GM12878 (cell line): ENCODE measurements around the gene GRIK2. TPM values are rescaled to one million over a fixed set of nuclear protein-coding genes. Genes with fewer than 3 reads are reported as not detected.

Experiments used
- ATAC-seq: fragments of 200-7000 bp; cut with Tn5 transposase; 3 replicates; pipeline ENCODE4 v1.9.1; 2020; ENCODE audit warnings: mild to moderate bottlenecking, moderate library complexity
- BruUV-seq: library from RNA; stranded (reverse); fragments of 400-500 nt; replicated peaks from 2 replicates; lab custom pipeline; 2021; lab: Mats Ljungman, UMichigan
- CTCF ChIA-PET: fragments of 300-600 bp; sonication (Branson Sonifier 250); formaldehyde crosslinking; extraction: SDS; loops from one replicate; lab custom pipeline; 2021; ENCODE audit warnings: inconsistent platforms; lab: Yijun Ruan, JAX
- POLR2A ChIA-PET: fragments of 350-600 bp; formaldehyde crosslinking; extraction: SDS; loops from one replicate; lab custom pipeline; 2021; ENCODE audit warnings: inconsistent platforms; lab: Charles Lee
- RAD21 ChIA-PET: fragments of 300-600 bp; sonication (Branson Sonifier 250); formaldehyde crosslinking; loops from one replicate; lab custom pipeline; 2023; ENCODE audit warnings: antibody characterized with exemption; ENCODE audit not compliant: unreplicated experiment; lab: Charles Lee
- SMC1A ChIA-PET: fragments of 300-600 bp; sonication (Branson Sonifier 250); formaldehyde crosslinking; loops from one replicate; lab custom pipeline; 2023; ENCODE audit not compliant: unreplicated experiment, uncharacterized antibody; lab: Charles Lee
- DNase-seq: peaks from one replicate; pipeline ENCODE4 v3.0.0-alpha.2; 2011; ENCODE audit warnings: low read depth, low spot score
- FAIRE-seq: peaks from 3 replicates; lab custom pipeline; 2011; peaks lifted over from hg19 to GRCh38; lab: Jason Lieb, UNC
- H2AFZ ChIP-seq: 2 replicates; pipeline ENCODE4 v1.6.0; 2011; ENCODE audit warnings: low read depth, low read length, control low read depth; ENCODE audit not compliant: control insufficient read depth
- H3K27ac ChIP-seq: 2 replicates; pipeline ENCODE4 v1.5.1; 2011; ENCODE audit warnings: control low read depth; ENCODE audit not compliant: control insufficient read depth, insufficient read depth
- H3K27me3 ChIP-seq, 2 experiments: replicated peaks in 1 of 2; 2 replicates each; pipeline versions ENCODE4 v1.6.0 to v1.6.1; 2011; ENCODE audit warnings: low read length in 1 of 2; ENCODE audit not compliant: control insufficient read depth in 2 of 2, insufficient read depth in 2 of 2
- H3K36me3 ChIP-seq, 2 experiments: 2 replicates each; pipeline ENCODE4 v1.5.1; 2011; ENCODE audit warnings: low read length in 1 of 2; ENCODE audit not compliant: control insufficient read depth in 2 of 2, insufficient read depth in 2 of 2
- H3K4me1 ChIP-seq: 2 replicates; pipeline ENCODE4 v1.6.1; 2011; ENCODE audit warnings: mild to moderate bottlenecking, low read length, moderate library complexity, mixed read lengths; ENCODE audit not compliant: control insufficient read depth, insufficient read depth
- H3K4me2 ChIP-seq: 2 replicates; pipeline ENCODE4 v1.6.0; 2011; ENCODE audit warnings: control low read depth; ENCODE audit not compliant: control insufficient read depth, insufficient read depth
- H3K4me3 ChIP-seq: fragments of 200-600 bp; sonication (generic); 2 replicates; pipeline ENCODE4 v1.5.1; 2016
- H3K79me2 ChIP-seq: 2 replicates; pipeline ENCODE4 v1.6.0; 2011; ENCODE audit warnings: low read length; ENCODE audit not compliant: control insufficient read depth, insufficient read depth
- H3K9ac ChIP-seq: 2 replicates; pipeline ENCODE4 v1.8.0; 2011; ENCODE audit warnings: low read length, control low read depth, mixed read lengths; ENCODE audit not compliant: control insufficient read depth, insufficient read depth
- H3K9me3 ChIP-seq: replicated peaks from 3 replicates; pipeline ENCODE4 v1.5.1; 2011; ENCODE audit warnings: mild to moderate bottlenecking, low read length; ENCODE audit not compliant: control insufficient read depth, insufficient read depth
- H4K20me1 ChIP-seq: 2 replicates; pipeline ENCODE4 v1.6.0; 2011; ENCODE audit not compliant: control insufficient read depth, insufficient read depth
- MTA2 ChIP-seq: fragments of 450-650 bp; IDR thresholded peaks from 2 replicates; pipeline ENCODE4 v1.6.1; 2016; ENCODE audit warnings: low read depth, mild to moderate bottlenecking, moderate library complexity
- NFYB ChIP-seq: IDR thresholded peaks from 2 replicates; pipeline ENCODE4 v1.6.1; 2011; ENCODE audit warnings: low read depth, mild to moderate bottlenecking, low read length, improper control_type of control experiment, moderate library complexity; ENCODE audit not compliant: insufficient read depth
- SMAD5 ChIP-seq: IDR thresholded peaks from 2 replicates; pipeline ENCODE4 v1.6.1; 2016; ENCODE audit warnings: antibody characterized with exemption, low read depth
- TBL1XR1 ChIP-seq: IDR thresholded peaks from 2 replicates; pipeline ENCODE4 v1.6.1; 2012; ENCODE audit warnings: low read depth, low read length, improper control_type of control experiment
- YY1 ChIP-seq: IDR thresholded peaks from 2 replicates; pipeline ENCODE4 v1.6.1; 2011; ENCODE audit warnings: low read depth, mild to moderate bottlenecking, low read length
- WGBS: methylation state at CpG from one replicate; pipeline ENCODE4 v1.1.6; 2016; ENCODE audit warnings: low lambda C conversion rate; ENCODE audit not compliant: insufficient replicate concordance, insufficient coverage; ENCODE audit errors: missing lambda C conversion rate; 5-methylcytosine and 5-hydroxymethylcytosine counted together
- in situ Hi-C: fragments of 300-500 bp; cut with MboI; formaldehyde crosslinking; loops from 9 replicates; pipeline ENCODE4 v1.14.3; 2018; ENCODE audit warnings: mixed read lengths
- intact Hi-C: fragments of 100-400 bp; cut with micrococcal nuclease; formaldehyde crosslinking; loops from one replicate; pipeline ENCODE4 v1.14.2; 2022; ENCODE audit not compliant: unreplicated experiment
- polyA plus RNA-seq, 11 experiments: library from polyadenylated mRNA; depleted of rRNA in 4 of 11; unstranded in 6 of 11; stranded (reverse) in 5 of 11; fragments of >200 nt; fragmentation: Nextera tagmentation in 4 of 11; fragmentation: Illumina TruSeq in 1 of 11; extraction: Ambion mirVana in 4 of 11; extraction: Trizol in 1 of 11; gene quantifications; 1 replicate in 1 of 11; 2 replicates in 10 of 11; pipeline versions ENCODE4 v1.2.1 to v1.2.3, GENCODE V29; 2011 to 2016; ENCODE audit warnings: inconsistent platforms in 2 of 11, missing spikeins in 2 of 11, low read depth in 1 of 11
- total RNA-seq, 4 experiments: library from RNA; depleted of rRNA in 3 of 4; stranded (reverse); fragments of >200 nt in 3 of 4; fragmentation: Illumina TruSeq in 1 of 4; extraction: Trizol in 1 of 4; gene quantifications; 2 replicates each; pipeline versions ENCODE4 v1.2.1 to v1.2.3, GENCODE V29; 2013 to 2021
- TF ChIP-seq, protein P1 (sequence below): IDR thresholded peaks from 2 replicates; pipeline ENCODE4 v1.6.1; 2012; ENCODE audit warnings: low read length, inconsistent platforms
- TF ChIP-seq, protein P2 (sequence below): fragments of 450-650 bp; conservative IDR thresholded peaks from 2 replicates; pipeline ENCODE4 v1.6.1; 2017; ENCODE audit warnings: mild to moderate bottlenecking, moderate library complexity

Gene GRIK2
- total and polyA plus RNA-seq, 10 of the 15 experiments (the other 5 are each of a cell fraction or from before 2014, with no cell fraction given): not detected

DNA sequence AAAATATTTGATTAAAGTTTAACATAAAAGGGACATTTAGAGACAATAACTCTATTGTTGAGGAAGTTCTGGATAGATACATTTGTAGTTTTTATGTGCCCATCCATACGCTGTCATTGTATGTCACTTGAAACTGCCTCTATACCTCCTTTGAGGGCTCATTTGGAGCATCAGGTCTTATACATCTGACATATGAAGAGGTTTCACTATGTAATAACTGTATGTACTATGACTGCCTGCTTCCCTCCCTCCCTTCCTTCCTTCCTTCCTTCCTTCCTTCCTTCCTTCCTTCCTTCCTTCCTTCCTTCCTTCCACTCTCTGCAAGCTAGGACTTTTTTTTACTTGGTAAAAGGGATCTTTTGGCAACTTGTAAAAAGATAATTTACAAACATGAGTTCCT, 657.5 kb downstream of the GRIK2 start:
- no TSS peak for BruUV-seq
- ATAC-seq (no peak), FAIRE-seq (no peak), DNase-seq (no peak)
- no peaks in the 10 kb centered on the region for H3K27me3 ChIP-seq
- SMC1A ChIA-PET: no interaction called here
- H3K9ac ChIP-seq: no peak overlapping the region
- no peak overlapping the region for H2AFZ ChIP-seq
- no peaks in the 10 kb centered on the region for H3K4me1 ChIP-seq
- POLR2A ChIA-PET: no interaction called here
- 94% methylated on average over 1 of the region's 1 CpG for WGBS
- RAD21 ChIA-PET: no interaction called here
- H3K36me3 ChIP-seq: no peaks in the 10 kb centered on the region
- H3K79me2 ChIP-seq: no peaks in the 10 kb centered on the region
- H3K9me3 ChIP-seq: no peaks in the 10 kb centered on the region
- H4K20me1 ChIP-seq: no peaks in the 10 kb centered on the region
- H3K4me3 ChIP-seq: no peak overlapping the region
- CTCF ChIA-PET: no interaction called here
- no peak overlapping the region for H3K4me2 ChIP-seq
- no peak overlapping the region for H3K27ac ChIP-seq
- intact Hi-C loops (no loop called here), in situ Hi-C loops (no loop called here)
- TF ChIP-seq, protein P1, sequence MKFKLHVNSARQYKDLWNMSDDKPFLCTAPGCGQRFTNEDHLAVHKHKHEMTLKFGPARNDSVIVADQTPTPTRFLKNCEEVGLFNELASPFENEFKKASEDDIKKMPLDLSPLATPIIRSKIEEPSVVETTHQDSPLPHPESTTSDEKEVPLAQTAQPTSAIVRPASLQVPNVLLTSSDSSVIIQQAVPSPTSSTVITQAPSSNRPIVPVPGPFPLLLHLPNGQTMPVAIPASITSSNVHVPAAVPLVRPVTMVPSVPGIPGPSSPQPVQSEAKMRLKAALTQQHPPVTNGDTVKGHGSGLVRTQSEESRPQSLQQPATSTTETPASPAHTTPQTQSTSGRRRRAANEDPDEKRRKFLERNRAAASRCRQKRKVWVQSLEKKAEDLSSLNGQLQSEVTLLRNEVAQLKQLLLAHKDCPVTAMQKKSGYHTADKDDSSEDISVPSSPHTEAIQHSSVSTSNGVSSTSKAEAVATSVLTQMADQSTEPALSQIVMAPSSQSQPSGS: no peak
- TF ChIP-seq SMAD5: no peak
- TF ChIP-seq, protein P2, sequence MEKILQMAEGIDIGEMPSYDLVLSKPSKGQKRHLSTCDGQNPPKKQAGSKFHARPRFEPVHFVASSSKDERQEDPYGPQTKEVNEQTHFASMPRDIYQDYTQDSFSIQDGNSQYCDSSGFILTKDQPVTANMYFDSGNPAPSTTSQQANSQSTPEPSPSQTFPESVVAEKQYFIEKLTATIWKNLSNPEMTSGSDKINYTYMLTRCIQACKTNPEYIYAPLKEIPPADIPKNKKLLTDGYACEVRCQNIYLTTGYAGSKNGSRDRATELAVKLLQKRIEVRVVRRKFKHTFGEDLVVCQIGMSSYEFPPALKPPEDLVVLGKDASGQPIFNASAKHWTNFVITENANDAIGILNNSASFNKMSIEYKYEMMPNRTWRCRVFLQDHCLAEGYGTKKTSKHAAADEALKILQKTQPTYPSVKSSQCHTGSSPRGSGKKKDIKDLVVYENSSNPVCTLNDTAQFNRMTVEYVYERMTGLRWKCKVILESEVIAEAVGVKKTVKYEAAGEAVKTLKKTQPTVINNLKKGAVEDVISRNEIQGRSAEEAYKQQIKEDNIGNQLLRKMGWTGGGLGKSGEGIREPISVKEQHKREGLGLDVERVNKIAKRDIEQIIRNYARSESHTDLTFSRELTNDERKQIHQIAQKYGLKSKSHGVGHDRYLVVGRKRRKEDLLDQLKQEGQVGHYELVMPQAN: no peak
- TF ChIP-seq YY1: no peak
- TF ChIP-seq TBL1XR1: no peak
- no peak for TF ChIP-seq NFYB
- TF ChIP-seq MTA2: no peak
